ENCODE results near the gene IFNA6.

Gene IFNA6

DNA sequence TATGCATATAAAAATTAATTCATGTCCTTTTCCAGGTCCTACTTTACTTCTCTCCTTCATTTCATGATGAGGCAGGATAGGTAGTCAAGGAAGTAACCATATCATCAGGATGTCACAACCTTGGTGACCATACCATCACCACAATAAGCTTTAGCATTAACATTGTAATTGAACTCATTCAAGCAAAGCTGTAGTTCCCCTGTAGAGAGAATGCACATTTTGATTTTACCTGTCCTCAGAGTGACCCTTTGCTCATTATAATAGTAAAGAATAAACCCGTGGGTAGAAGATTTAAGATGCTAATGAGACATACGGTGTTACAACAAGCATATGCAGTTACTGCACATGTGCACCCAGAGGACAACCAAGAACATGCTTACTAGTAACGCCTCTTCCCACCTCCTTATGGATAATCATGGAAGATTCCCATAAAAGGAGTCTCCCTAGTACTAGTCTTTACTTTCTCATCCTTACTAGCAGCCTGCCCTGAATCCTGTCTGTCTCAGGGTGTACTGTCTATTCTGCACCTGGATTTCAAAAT is 2.2 kb downstream of the IFNA6 start:
- ChIA-PET CTCF (no interaction called here), POLR2A (ENCODE audit: low non-redundant PET) (no interaction called here)
- TF ChIP-seq, protein P1, sequence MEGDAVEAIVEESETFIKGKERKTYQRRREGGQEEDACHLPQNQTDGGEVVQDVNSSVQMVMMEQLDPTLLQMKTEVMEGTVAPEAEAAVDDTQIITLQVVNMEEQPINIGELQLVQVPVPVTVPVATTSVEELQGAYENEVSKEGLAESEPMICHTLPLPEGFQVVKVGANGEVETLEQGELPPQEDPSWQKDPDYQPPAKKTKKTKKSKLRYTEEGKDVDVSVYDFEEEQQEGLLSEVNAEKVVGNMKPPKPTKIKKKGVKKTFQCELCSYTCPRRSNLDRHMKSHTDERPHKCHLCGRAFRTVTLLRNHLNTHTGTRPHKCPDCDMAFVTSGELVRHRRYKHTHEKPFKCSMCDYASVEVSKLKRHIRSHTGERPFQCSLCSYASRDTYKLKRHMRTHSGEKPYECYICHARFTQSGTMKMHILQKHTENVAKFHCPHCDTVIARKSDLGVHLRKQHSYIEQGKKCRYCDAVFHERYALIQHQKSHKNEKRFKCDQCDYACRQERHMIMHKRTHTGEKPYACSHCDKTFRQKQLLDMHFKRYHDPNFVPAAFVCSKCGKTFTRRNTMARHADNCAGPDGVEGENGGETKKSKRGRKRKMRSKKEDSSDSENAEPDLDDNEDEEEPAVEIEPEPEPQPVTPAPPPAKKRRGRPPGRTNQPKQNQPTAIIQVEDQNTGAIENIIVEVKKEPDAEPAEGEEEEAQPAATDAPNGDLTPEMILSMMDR (conservative IDR thresholded peaks at IDR 0.05; ENCODE audit: low read depth) = no peak
- DNase-seq (ENCODE audit: low spot score) = no peak
- H3K27ac ChIP-seq = no peak overlapping the region

DNA sequence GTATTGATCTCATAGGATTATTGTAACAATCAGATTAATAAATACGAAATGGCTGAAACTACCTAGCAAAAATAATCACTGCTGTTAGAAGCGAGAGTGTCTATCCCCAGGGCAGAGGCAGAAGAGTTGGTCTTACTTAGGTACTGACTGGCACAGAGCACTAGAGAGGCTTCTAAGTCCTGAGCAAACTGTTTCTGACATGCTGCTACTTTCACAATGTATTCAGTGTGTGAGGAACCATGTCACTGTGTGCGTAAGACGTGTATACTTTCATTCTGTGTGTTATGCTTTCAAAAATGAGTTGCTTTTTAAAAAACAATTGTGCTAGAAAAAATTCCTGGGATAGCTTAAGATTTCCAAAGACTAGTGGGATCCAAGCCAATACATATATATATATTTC is 10.0 kb downstream of the IFNA6 start:
- POLR2A ChIA-PET (ENCODE audit: low non-redundant PET) = no interaction called here
- DNase-seq (ENCODE audit: low spot score) = no peak
- TF ChIP-seq, protein P1 (conservative IDR thresholded peaks at IDR 0.05; ENCODE audit: low read depth) = no peak
- no peak overlapping the region for H3K27ac ChIP-seq
- CTCF ChIA-PET = no interaction called here

DNA sequence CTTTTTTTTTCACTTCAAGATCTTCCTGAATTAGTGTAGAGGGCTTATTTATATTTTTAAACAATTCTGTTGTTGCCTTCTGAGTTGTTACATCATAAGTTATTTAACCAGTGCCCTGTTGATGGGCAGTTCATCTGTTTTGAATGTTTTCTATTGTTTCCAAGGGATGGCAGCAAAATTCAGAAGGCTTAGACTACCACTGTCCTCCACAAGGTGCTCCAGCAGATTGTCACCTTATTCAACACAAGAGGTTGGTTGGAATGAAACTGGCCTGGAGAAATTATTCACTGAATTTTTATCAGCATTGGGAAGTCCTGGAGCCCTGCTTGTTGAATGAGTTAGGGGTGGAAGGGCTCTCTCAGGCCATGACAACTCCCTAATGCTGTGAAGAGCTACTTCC is 14.2 kb downstream of the IFNA6 start:
- CTCF ChIA-PET = no interaction called here

DNA sequence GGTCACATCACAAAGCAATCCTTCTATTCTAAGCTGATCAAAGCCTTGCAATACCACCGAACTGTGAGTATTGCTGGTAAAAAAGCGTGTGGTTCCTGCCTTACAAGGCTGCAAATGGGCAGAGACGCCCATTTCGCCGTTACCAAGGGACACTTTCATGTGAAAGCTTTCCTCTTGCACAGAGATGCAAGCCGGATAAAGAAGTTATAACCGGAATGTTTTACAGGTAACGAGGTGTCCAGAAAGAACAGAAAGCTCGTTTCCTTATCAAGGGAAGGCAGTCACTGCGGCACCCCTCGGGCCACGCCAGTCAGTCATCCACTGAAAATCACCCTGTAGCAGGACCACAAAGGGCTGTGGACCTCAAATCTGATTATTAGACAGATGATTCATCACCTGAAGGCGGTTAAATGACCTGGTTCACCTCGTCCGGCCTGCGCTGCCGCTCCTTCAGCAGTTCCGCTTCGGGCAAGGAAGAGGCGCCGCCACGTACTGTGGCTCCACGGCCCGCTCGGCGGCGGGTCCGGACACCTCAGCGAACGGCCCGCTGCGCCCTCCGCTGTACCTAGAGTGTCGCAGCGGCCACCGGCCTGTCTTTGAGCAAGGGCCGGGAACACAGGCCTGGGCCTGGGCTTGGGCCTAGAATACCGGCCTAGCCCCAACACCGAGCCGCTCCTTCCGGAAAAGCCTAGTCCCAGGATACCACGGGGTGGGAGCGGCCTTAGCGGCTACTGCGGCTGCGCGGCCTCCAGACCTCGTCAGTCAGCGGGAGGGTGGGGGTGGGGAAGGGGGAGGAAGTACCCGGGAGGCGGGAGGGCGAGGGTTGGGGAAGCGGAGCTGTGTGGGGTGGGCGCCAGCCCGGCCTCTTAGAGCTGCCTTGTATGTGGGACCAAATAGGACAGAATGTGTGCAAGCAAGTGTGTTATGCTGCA is 15.7 kb downstream of the IFNA6 start, which contains the start of gene KLHL9:
Gene KLHL9, minus strand, starts transcription at position 704 of the 932 bp plus-strand sequence. Its CDS starts 545 bp downstream, at position 159.
- ChIA-PET CTCF (interaction anchor here (0.6 to 1.5 kb wide), 2 partner anchors 35 to 374 kb away, joined by 4 to 5 read pairs; no protein-coding TSS in a partner anchor), POLR2A (ENCODE audit: low non-redundant PET) (interaction anchor here (0.6 kb wide), 1 partner anchor 144 kb away, joined by 3 read pairs; no protein-coding TSS in a partner anchor)
- peak within 1 kb of the TSS; percentile 92 for H3K27ac ChIP-seq
- peak; percentile 98 for DNase-seq (ENCODE audit: low spot score)
- TF ChIP-seq, protein P1 (conservative IDR thresholded peaks at IDR 0.05; ENCODE audit: low read depth) = no peak

More for the DNA sequence above, 14.2 kb downstream of the IFNA6 start:
- POLR2A ChIA-PET (ENCODE audit: low non-redundant PET) = no interaction called here
- no peak for DNase-seq (ENCODE audit: low spot score)
- TF ChIP-seq, protein P1 (conservative IDR thresholded peaks at IDR 0.05; ENCODE audit: low read depth) = no peak
- H3K27ac ChIP-seq = no peak overlapping the region

DNA sequence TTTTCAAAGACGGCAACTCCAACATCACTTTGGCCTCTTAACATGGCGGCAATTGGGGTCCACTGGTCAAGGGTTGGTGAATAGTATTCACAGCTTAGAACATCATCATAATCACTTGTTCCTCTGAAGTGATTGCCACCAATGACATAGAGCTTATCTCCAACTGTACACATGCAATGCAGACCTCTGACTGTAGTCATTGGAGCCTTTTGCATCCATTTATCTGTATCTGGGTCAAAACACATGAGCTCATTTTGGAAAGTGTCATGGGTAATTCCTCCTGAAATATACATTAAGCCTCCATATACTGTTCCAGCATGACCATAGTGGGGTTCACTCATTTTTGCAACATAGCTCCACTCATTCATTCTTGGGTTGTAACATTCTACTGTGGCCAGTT is 17.5 kb downstream of the IFNA6 start:
- TF ChIP-seq, protein P1 (conservative IDR thresholded peaks at IDR 0.05; ENCODE audit: low read depth) = no peak
- DNase-seq (ENCODE audit: low spot score) = no peak
- H3K27ac ChIP-seq = no peak overlapping the region
- CTCF ChIA-PET = no interaction called here
- POLR2A ChIA-PET (ENCODE audit: low non-redundant PET) = no interaction called here

DNA sequence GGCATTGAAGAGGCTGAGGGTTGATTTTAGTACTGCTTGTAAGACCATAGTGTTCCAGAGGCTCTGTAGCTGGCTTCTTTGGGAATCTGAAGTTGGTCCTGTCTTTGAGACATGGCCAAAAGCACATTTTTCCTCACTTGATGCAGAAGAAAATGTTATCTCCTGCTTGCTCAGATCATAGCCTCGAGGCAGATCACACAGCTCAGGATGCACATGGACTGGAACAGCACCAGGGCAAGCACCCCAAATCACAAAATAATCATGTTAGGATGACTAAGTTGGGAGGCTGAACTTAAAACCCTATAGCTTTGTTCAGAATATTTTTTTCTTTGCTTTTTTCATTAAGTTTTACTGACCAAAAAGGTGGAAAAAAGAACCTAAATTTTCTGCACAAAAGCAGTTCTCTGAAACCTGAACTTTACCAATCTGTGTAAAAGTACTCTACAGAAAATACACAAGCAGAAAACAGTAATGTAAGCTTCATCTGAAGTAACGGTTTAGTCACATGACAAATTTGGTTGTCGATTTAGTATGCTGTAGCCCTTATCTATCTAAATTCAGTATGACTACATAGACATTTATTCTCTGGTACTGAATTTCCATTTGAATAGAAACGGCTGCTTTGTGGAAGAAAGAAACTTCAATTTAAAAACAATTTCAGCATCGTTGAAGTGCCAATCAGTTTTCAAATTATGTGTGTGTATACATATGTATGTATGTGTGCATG is 18.8 kb downstream of the IFNA6 start:
- ChIA-PET CTCF (no interaction called here), POLR2A (ENCODE audit: low non-redundant PET) (no interaction called here)
- TF ChIP-seq, protein P1 (conservative IDR thresholded peaks at IDR 0.05; ENCODE audit: low read depth) = no peak
- DNase-seq (ENCODE audit: low spot score) = no peak
- no peak overlapping the region for H3K27ac ChIP-seq

Measured in RWPE1 (cell line).